GM06990 (cell line): ENCODE measurements around the gene CDK11B.
"Not testable (repeated sequence)": the region's sequence is repeated elsewhere in the genome, so short reads cannot be mapped to it uniquely, and the experiment has no call there.

Experiments used
- DNase-seq: peaks from one replicate; pipeline ENCODE4 v3.0.0-alpha.2; 2011; ENCODE audit not compliant: insufficient read length; ENCODE audit errors: extremely low read depth
- H3K27me3 ChIP-seq: replicated peaks from 2 replicates; pipeline ENCODE4 v1.6.0; 2011; ENCODE audit warnings: low read length; ENCODE audit not compliant: control insufficient read depth, insufficient read depth
- H3K36me3 ChIP-seq: 2 replicates; pipeline ENCODE4 v1.5.1; 2011; ENCODE audit warnings: low read length; ENCODE audit not compliant: control insufficient read depth, insufficient read depth
- H3K4me3 ChIP-seq: replicated peaks from 2 replicates; pipeline ENCODE4 v1.5.1; 2011; ENCODE audit warnings: low read depth, mild to moderate bottlenecking, control low read depth, low read length
- TF ChIP-seq, protein P1 (sequence below): IDR thresholded peaks from 2 replicates; pipeline ENCODE4 v1.5.1; 2011; ENCODE audit warnings: low read length, control low read depth, mild to moderate bottlenecking, inconsistent platforms; ENCODE audit not compliant: insufficient read depth, poor library complexity, severe bottlenecking

CDK11B gene

DNA sequence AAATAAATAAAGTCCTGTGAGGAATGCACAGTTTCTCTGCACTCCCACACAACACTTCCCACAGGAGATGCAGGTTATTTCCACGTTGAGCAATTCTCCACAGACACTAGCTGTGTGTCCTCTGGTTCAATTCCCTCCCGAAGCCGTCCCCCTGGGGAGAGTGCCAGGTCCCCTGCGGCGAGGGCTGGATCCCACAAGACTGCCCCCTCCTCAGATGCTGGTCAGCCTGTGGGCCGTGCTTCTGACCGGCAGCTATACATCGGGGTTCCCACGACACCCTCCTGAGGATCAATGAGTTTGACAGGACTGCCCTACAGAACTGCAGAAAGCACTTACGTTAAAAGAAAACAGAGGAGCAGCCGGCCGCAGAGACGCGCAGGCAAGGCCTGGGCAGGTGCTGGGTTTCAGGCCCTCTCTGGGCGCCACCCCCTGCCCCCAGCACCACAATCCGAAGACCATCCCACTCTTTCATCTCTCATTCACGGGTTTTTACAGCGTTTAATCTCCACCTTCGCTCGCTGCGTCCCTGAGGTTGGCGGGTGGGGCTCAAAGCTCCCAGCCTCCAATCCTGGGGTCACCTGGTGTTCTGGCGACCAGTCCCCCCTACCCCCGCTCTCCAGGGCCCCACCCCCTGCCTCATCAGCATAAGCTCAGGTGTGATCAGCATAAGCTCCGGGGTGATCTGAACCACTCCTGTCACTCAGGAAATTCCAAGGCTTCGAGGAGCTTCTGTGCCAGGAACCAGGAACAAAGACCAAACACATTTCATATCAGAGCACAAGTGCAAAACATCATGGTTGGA lies 24.5 kb upstream of the CDK11B start:
- Histone ChIP-seq H3K4me3 (no peak overlapping the region), H3K36me3 (peaks cover 8% of the 10 kb centered on the region), H3K27me3 (no peaks in the 10 kb centered on the region)
- TF ChIP-seq, protein P1, sequence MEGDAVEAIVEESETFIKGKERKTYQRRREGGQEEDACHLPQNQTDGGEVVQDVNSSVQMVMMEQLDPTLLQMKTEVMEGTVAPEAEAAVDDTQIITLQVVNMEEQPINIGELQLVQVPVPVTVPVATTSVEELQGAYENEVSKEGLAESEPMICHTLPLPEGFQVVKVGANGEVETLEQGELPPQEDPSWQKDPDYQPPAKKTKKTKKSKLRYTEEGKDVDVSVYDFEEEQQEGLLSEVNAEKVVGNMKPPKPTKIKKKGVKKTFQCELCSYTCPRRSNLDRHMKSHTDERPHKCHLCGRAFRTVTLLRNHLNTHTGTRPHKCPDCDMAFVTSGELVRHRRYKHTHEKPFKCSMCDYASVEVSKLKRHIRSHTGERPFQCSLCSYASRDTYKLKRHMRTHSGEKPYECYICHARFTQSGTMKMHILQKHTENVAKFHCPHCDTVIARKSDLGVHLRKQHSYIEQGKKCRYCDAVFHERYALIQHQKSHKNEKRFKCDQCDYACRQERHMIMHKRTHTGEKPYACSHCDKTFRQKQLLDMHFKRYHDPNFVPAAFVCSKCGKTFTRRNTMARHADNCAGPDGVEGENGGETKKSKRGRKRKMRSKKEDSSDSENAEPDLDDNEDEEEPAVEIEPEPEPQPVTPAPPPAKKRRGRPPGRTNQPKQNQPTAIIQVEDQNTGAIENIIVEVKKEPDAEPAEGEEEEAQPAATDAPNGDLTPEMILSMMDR, result no peak
- DNase-seq, result no peak

DNA sequence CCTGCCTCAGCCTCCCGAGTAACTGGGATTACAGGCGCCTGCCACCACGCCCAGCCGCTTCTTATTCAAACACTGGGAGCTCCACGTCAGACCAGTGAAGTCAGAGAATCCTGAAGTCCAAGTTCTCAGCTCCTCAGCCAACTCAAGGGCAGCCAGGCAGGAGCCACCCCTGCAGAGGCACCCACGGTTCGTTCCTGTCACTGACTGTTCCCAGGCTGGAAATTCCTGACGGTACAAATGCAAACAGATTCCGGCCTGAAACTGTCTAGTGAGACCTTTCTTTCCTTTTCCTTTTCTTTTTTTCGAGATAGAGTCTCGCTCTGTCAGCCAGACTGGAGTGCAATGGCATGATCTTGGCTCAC lies 22.1 kb upstream of the CDK11B start:
- TF ChIP-seq, protein P1, result no peak

DNA sequence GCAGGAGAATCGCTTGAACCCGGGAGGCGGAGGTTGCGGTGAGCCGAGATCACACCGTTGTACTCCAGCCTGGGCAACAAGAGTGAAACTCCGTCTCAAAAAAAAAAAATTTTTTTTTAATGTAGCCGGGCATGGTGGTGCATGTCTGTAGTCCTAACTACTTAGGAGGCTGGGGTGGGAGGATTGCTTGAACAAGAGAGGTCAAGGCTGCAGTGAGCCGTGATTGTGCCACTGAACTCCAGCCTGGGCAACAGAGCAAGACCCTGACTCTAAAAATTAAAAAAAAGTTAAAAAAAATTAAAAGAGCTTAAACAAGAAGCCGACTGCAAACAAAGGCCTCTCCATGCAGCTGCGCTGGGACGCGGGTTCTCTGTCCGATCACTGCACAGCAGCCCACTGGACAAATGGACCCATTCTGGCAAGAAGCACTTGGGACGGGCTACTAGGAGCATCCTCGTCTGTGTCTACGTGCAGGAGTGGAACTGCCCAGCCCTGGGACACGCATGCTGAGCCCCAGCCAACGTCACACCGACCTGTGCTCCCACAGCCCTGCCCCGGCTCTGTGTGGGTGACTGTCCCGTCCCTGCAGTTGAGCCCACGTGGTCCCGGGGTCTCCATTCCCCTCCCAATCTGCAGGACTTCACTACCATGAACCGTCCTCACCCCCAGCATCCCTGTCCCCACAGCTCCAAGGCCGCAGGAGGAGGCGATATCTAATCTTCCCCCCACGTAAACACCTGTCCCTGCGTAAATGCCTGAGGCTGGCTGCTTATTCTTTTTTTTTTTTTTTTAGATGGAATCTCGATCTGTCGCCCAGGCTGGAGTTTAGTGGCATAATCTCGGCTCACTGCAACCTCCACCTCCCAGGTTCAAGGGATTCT lies 21.5 kb upstream of the CDK11B start:
- Histone ChIP-seq H3K4me3 (no peak overlapping the region), H3K27me3 (no peaks in the 10 kb centered on the region)
- TF ChIP-seq, protein P1, result no peak

More for the DNA sequence above, 22.1 kb upstream of the CDK11B start:
- H3K36me3 ChIP-seq, result peaks cover 6% of the 10 kb centered on the region
- no peaks in the 10 kb centered on the region for H3K27me3 ChIP-seq
- DNase-seq, result no peak
- H3K4me3 ChIP-seq, result no peak overlapping the region

DNA sequence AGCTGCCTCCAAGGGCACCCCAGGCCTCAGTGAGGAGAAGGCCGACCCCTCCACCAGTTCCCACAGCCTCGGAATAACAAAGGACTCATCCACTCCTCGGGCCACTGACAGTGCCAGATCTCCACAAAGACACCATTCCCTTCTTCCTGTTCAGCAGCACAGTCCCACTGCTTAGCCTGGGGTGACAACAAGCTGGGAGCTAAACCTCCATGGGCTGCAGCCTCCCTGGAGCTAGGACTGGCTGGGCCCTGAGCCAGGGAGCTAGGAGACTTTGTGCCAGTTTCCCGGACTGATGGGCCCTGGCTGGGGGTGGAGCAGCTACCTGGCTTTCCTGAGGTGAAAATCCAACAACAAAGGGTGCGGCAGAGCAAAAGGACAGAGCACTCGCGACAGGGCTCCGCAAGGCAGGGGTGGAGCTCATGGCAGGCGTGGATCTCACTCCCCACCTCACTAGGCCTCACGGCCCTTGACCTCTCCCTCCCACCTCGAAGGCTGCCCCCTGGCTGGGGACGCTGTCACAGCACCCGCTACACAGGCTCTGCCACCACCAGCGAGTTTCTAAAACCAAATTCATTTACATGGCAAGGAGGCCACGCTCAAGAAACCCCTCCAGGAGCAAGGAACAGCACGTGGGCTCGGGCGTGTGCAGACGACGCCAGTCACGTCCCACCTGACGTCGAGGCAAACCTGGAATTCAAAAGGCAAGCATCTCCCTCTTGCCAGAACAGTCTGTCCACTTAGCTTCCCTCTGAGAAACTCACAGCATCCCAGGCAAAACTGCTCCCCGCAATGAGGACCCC lies 20.0 kb upstream of the CDK11B start:
- TF ChIP-seq, protein P1, result peak; percentile 86
- H3K27me3 ChIP-seq, result no peaks in the 10 kb centered on the region
- peaks cover under 1% of the 10 kb centered on the region for H3K36me3 ChIP-seq
- DNase-seq, result peak; percentile 86
- peak overlapping the region; percentile 38 for H3K4me3 ChIP-seq

More for the DNA sequence above, 21.5 kb upstream of the CDK11B start:
- peaks cover 4% of the 10 kb centered on the region for H3K36me3 ChIP-seq
- no peak for DNase-seq

DNA sequence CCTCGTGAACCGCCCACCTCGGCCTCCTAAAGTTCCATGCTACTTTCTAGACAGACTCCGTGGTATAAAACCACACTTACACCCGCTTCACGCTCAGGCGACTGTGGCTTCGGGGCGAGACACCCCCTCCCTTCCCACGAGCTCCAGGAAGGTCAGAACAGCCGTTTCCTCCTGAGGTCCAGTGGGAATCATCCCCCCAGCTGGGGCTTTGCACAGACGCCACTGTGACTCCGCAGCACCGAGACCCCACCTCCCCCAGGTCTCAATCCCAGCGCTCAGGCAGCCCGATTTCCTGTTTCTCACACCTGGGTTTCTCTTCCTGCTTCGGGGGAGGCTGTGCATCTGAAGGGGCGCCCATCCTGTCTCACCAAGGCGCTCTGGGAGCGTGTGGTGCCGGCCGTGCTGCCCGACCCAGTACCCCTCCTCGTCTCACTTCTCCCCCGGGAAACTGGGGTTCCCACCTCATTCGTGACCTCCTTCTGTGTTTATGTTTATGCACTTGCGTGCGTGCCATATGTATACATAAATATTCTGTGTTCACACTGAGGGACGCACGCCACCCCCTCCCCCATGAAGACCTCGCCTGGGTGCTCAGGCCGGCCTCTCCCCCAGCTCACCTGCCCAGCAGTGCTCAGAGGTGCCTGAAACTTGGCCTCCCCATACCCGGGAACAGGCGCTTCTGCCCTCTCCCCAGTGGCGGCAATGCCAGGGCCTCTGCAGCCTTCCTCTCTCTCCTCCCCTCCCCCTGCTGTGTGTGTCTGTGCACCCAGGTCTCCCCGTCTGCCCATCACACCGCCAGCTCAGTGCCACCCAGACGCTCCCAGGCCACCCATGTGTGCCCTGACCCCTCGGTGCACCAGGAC lies 19.1 kb upstream of the CDK11B start:
- TF ChIP-seq, protein P1, result no peak
- Histone ChIP-seq H3K4me3 (peak overlapping the region; percentile 38), H3K36me3 (no peaks in the 10 kb centered on the region), H3K27me3 (no peaks in the 10 kb centered on the region)
- peak; percentile 88 for DNase-seq

DNA sequence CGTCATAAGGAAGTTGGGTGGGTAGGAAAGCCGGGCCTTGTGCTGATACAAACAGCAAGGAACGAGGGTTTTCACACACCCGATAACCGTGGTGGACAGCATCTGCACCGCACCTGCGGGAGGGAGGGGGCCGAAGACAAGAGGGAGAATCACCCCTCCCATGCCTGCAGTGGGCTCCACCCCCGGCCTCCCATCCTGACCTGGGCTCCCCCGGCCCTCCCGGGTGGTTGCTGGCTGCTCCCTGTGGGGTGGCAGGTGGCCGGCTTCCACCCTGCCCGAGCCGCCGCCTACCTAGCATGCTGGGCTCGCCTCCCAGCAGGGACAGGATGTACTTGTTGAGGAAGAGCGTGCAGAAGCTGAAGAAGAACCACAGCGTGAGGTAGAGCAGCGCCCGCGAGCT lies 17.3 kb upstream of the CDK11B start:
- not testable (repeated sequence) for H3K36me3 ChIP-seq, DNase-seq, H3K27me3 ChIP-seq, H3K4me3 ChIP-seq

DNA sequence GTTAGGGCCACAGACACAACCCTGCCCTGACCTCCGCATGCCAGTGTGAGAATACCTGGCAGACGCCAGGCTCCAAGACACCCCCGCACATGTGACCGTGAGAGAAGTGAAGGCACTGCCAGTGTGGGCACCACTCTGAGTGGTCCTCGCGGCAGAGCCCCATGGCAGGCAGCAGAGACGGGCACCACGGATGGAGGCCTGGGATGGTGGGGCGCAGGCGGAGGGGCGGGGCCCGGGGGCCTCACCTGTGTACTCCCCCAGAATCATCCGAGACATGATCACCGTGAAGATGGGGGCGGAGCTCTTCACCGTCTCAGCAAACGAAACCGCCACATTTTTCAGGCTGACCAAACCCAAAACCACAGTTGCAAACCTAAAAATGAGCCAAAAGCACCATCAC lies 16.4 kb upstream of the CDK11B start:
- DNase-seq, H3K36me3 ChIP-seq, H3K27me3 ChIP-seq, H3K4me3 ChIP-seq: not testable (repeated sequence)
